Measurements from ENCODE around the gene GRIA4. TPM values are rescaled to one million over a fixed set of nuclear protein-coding genes. Genes with fewer than 3 reads are reported as not detected.
A peak's percentile ranks its signal among the peaks of the same experiment; 100 is the strongest.

Gene GRIA4
- total RNA-seq, 6 donors from 2014 or later: not detected

DNA sequence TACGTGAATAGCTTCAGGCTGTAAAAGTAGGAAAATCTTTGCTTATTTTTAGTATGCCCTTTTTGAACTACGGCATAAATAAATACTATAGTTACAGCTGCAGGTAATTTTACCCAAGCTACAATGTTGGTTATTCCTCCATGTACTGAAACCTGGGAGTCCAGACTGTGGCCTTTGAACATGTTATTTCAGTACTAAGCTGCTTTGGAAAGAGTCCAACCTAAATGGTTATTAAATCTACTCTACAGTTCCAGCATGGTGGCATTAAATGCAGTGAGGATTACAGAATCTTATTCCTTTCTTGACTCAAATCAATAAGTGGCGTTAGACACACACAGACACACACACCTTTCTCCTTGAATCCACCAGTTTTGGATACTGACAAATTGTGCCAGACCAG lies 247.1 kb downstream of the GRIA4 start:
- Histone ChIP-seq H3K36me3 (no peaks in the 10 kb centered on the region), H3K27ac (no peak overlapping the region), H3K27me3 (no peaks in the 10 kb centered on the region), H3K4me1 (no peaks in the 10 kb centered on the region), H3K9me3 (no peaks in the 10 kb centered on the region), H3K4me3 (no peak overlapping the region)
- 85 to 88% methylated on average over 3 of the region's 3 CpGs for WGBS, 2 donors
- DNase-seq: no peak
- no peak for ATAC-seq (ENCODE audit: low FRiP score in 2 of 2)
- TF ChIP-seq POLR2A (IDR thresholded peaks at IDR 0.05) (no peak), CTCF (IDR thresholded peaks at IDR 0.05) (no peak), EP300 (IDR thresholded peaks at IDR 0.05) (no peak), POLR2AphosphoS5 (IDR thresholded peaks at IDR 0.05) (no peak)

GRCh38 chr11:105857728-105858127 lies 247.9 kb downstream of the GRIA4 start:
- DNase-seq (no peak), ATAC-seq (ENCODE audit: low FRiP score in 2 of 2) (no peak)
- H3K4me3 ChIP-seq: no peak overlapping the region
- no peaks in the 10 kb centered on the region for H3K9me3 ChIP-seq
- no peaks in the 10 kb centered on the region for H3K27me3 ChIP-seq
- no peak overlapping the region for H3K27ac ChIP-seq
- TF ChIP-seq POLR2AphosphoS5 (IDR thresholded peaks at IDR 0.05) (no peak), EP300 (IDR thresholded peaks at IDR 0.05) (no peak)
- H3K36me3 ChIP-seq: no peaks in the 10 kb centered on the region
- H3K4me1 ChIP-seq: no peaks in the 10 kb centered on the region

GRCh38 chr11:105858841-105859240 lies 249.0 kb downstream of the GRIA4 start:
- Histone ChIP-seq H3K4me1 (no peaks in the 10 kb centered on the region), H3K9me3 (no peaks in the 10 kb centered on the region), H3K27ac (no peak overlapping the region), H3K36me3 (no peaks in the 10 kb centered on the region), H3K27me3 (no peaks in the 10 kb centered on the region), H3K4me3 (no peak overlapping the region)
- TF ChIP-seq POLR2A (IDR thresholded peaks at IDR 0.05): no peak
- TF ChIP-seq EP300 (IDR thresholded peaks at IDR 0.05): no peak
- ATAC-seq (ENCODE audit: low FRiP score in 2 of 2) (no peak), DNase-seq (no peak)

GRCh38 chr11:105860105-105860504 lies 250.2 kb downstream of the GRIA4 start:
- no peak overlapping the region for H3K4me3 ChIP-seq
- ATAC-seq (ENCODE audit: low FRiP score in 2 of 2): no peak
- 83 to 86% methylated on average over 3 of the region's 3 CpGs for WGBS, 2 donors
- no peaks in the 10 kb centered on the region for H3K4me1 ChIP-seq
- H3K27me3 ChIP-seq: no peaks in the 10 kb centered on the region
- no peak overlapping the region for H3K27ac ChIP-seq
- TF ChIP-seq EP300 (IDR thresholded peaks at IDR 0.05) (no peak), POLR2AphosphoS5 (IDR thresholded peaks at IDR 0.05) (no peak), POLR2A (IDR thresholded peaks at IDR 0.05) (no peak), CTCF (IDR thresholded peaks at IDR 0.05) (no peak)
- no peaks in the 10 kb centered on the region for H3K36me3 ChIP-seq
- no peaks in the 10 kb centered on the region for H3K9me3 ChIP-seq
- no peak for DNase-seq

DNA sequence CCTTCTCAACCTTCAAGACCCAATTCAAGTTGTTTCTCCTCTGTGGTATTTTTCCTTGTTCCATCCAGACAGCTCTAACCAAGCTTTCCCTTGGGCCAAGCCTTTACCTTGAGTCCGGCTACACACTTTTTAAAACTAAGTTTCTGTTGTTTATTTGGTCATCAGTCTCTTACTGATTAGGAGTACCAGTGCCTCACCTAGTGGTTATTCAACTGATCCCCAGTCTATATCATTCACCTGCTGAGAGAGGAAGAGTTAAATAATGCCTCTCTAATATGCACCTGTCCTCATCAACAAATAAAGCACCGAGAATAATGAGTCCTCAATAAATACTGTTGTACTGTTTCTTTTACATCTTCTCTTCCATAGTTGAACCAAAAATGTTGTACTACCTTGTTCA lies 251.4 kb downstream of the GRIA4 start:
- Histone ChIP-seq H3K4me3 (no peak overlapping the region), H3K4me1 (no peaks in the 10 kb centered on the region), H3K36me3 (no peaks in the 10 kb centered on the region), H3K27me3 (no peaks in the 10 kb centered on the region), H3K9me3 (no peaks in the 10 kb centered on the region), H3K27ac (no peak overlapping the region)
- ATAC-seq (ENCODE audit: low FRiP score in 2 of 2) (no peak), DNase-seq (no peak)
- 60 to 73% methylated on average over 2 of the region's 2 CpGs for WGBS, 2 donors
- TF ChIP-seq POLR2AphosphoS5 (IDR thresholded peaks at IDR 0.05): no peak
- no peak for TF ChIP-seq EP300 (IDR thresholded peaks at IDR 0.05)
- no peak for TF ChIP-seq POLR2A (IDR thresholded peaks at IDR 0.05)
- no peak for TF ChIP-seq CTCF (IDR thresholded peaks at IDR 0.05)

DNA sequence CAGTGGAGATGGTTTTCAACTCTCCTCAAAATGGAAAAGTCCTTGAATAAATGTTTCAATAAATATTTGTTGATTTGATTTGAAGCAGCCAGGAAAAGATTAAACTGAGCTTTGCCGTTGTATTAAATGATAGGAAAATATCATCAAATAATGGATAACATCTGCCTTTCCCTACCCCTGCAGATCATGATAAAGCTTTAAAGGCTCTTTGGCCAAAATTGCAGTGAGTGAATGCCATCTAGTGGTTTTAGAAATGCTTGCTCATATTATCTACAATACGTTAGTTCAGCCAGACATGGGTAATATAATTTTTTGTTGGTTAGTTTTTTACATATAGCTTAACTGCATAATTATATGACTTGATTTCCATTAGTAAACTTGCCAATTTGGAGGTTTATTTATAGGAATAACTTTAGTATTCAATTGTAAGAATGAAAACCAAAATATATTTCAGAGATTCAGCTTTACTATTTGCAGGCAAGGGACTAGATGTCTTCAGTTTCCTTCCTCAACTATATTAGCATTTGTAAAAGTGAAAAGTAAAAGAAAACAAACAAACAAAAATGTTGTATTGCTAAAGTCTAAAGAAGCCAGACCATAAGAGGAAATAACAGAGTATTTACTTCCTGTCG lies 253.0 kb downstream of the GRIA4 start:
- Histone ChIP-seq H3K27ac (no peak overlapping the region), H3K4me1 (no peaks in the 10 kb centered on the region), H3K27me3 (no peaks in the 10 kb centered on the region), H3K9me3 (no peaks in the 10 kb centered on the region), H3K36me3 (no peaks in the 10 kb centered on the region), H3K4me3 (no peak overlapping the region)
- TF ChIP-seq CTCF (IDR thresholded peaks at IDR 0.05): peak; percentile 42 to 63 (median 53)
- no peak for TF ChIP-seq EP300 (IDR thresholded peaks at IDR 0.05)
- WGBS, 2 donors: 17 to 22% methylated on average over 3 of the region's 3 CpGs
- ATAC-seq (ENCODE audit: low FRiP score in 2 of 2) (peak in 1 of 2 donors; percentile 66), DNase-seq (no peak)

All from upper lobe of left lung (tissue), 6 donors.